Panc1 (cell line): ENCODE results near the gene MYH13.

Experiments
- CTCF ChIP-seq: fragments of 450-650 bp; IDR thresholded peaks from 2 replicates; pipeline ENCODE4 v1.5.1; 2017; ENCODE audit warnings: mild to moderate bottlenecking
- POLR2AphosphoS5 ChIP-seq: IDR thresholded peaks from 2 replicates; pipeline ENCODE4 v1.6.1; 2012; ENCODE audit warnings: mild to moderate bottlenecking, low read depth, low read length, moderate library complexity

- TF ChIP-seq CTCF, result no peak
- no peak for TF ChIP-seq POLR2AphosphoS5
These were observed 28.0 kb downstream of the MYH13 start for GRCh38 chr17:10344816-10345215.
